Uterus (tissue), 2 donors: ENCODE results near the gene CORO6.

Experiments used
- POLR2A ChIP-seq, 2 donors: fragments of 450-650 bp; IDR thresholded peaks; one replicate each; pipeline ENCODE4 v1.6.1; 2016; ENCODE audit warnings: antibody characterized with exemption in 2 of 2, mild to moderate bottlenecking in 1 of 2, moderate library complexity in 1 of 2
- TF ChIP-seq, protein P1 (sequence below), 4 experiments: fragments of 200-600 bp in 2 of 4; fragments of 450-650 bp in 2 of 4; sonication (generic) in 2 of 4; IDR thresholded peaks; one replicate each; pipeline ENCODE4 v1.5.1; 2016 to 2019; ENCODE audit warnings: antibody characterized with exemption in 4 of 4, mild to moderate bottlenecking in 2 of 4, moderate library complexity in 1 of 4

DNA sequence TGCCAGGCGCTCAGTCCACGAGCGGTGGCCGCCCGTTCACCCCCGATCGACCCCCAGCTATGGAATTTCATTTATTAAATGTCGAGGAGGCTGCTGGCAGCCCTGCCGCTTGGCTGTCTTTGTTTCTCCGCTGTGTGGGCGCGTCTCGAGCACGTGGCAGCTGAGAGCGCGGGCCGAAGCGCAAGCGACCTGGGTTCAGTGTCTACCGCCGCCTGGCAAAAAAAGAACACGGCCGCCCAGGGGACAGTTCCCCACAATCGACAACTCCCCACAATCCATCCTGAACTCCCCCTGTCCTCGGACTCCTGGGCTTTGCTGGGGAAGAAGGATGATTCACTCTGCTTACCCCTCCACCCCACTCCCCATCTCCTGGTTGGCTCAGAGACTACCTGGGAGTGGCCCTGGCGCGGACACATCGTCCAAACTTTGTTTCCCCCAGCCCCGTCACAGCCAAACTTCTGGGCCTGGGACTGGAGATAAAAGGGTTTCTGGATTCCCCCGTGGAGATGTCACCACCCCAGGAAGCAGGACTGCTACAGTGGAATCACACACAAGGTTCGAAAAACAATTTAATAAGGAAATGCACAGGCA, 31.5 kb downstream of the CORO6 start:
- TF ChIP-seq, protein P1, sequence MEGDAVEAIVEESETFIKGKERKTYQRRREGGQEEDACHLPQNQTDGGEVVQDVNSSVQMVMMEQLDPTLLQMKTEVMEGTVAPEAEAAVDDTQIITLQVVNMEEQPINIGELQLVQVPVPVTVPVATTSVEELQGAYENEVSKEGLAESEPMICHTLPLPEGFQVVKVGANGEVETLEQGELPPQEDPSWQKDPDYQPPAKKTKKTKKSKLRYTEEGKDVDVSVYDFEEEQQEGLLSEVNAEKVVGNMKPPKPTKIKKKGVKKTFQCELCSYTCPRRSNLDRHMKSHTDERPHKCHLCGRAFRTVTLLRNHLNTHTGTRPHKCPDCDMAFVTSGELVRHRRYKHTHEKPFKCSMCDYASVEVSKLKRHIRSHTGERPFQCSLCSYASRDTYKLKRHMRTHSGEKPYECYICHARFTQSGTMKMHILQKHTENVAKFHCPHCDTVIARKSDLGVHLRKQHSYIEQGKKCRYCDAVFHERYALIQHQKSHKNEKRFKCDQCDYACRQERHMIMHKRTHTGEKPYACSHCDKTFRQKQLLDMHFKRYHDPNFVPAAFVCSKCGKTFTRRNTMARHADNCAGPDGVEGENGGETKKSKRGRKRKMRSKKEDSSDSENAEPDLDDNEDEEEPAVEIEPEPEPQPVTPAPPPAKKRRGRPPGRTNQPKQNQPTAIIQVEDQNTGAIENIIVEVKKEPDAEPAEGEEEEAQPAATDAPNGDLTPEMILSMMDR (IDR thresholded peaks at IDR 0.05): no peak
- no peak for TF ChIP-seq POLR2A (IDR thresholded peaks at IDR 0.05)
